ENCODE results near the gene FAM53B.

The FAM53B gene

DNA sequence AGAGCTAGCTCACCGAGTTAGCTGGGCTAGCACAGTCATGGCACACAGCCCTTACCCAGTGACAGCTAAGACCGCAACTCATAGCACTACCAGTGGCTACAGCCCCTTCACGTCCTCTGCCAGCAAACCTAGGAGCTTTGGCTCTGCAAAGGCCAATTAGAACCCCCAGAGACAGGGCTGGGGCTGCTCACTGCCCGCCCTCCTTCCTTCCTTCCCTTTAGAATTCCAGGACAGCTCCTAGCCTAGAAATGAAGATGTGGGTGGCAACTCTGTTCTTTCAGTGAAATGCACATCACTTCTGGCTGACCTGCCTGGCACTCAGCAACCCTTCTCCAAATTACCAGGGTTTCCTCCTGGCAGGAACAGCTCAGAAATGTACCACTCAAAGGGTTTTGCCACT, 99.9 kb downstream of the FAM53B start:
- no peak overlapping the region for H3K4me3 ChIP-seq (ENCODE audit: low read depth, low read length)
- no peak for DNase-seq (ENCODE audit: low read depth)
- TF ChIP-seq, protein P1, sequence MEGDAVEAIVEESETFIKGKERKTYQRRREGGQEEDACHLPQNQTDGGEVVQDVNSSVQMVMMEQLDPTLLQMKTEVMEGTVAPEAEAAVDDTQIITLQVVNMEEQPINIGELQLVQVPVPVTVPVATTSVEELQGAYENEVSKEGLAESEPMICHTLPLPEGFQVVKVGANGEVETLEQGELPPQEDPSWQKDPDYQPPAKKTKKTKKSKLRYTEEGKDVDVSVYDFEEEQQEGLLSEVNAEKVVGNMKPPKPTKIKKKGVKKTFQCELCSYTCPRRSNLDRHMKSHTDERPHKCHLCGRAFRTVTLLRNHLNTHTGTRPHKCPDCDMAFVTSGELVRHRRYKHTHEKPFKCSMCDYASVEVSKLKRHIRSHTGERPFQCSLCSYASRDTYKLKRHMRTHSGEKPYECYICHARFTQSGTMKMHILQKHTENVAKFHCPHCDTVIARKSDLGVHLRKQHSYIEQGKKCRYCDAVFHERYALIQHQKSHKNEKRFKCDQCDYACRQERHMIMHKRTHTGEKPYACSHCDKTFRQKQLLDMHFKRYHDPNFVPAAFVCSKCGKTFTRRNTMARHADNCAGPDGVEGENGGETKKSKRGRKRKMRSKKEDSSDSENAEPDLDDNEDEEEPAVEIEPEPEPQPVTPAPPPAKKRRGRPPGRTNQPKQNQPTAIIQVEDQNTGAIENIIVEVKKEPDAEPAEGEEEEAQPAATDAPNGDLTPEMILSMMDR (IDR thresholded peaks at IDR 0.05; ENCODE audit: low read depth, low read length, missing control alignments): no peak

- no peak for DNase-seq (ENCODE audit: low read depth)
These were observed 100.7 kb downstream of the FAM53B start for GRCh38 chr10:124643330-124644009.

DNA sequence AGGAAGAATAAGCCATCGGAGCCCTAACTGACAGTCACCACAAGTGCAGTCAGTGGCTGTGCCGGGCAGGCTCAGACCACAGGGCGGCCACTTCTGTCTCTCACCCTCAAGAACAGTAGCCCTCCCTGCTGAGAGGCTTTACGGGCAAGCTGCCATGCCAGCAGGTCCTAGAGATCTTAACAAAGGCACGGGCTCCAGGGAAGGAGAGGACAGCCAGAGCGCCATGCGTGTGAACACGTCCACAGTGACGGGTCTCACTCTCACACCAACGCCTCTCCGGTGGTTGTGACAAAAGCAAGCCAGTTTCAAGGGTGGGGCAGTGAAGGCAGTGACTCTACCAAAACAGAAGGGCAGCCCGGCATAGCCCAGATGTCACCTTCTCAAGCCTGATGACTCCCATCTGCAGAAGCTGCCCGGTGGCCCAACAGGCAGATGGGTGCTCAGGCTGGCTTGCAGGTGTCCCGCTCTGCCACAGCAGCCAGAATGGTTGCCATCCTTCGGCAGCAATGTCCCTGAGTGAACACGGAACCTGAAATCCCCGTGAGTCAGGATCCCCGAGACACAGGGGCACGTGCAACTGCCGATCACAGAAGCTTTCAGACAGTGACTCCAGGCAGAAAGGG, 102.0 kb downstream of the FAM53B start:
- no peak for DNase-seq (ENCODE audit: low read depth)
- no peak overlapping the region for H3K4me3 ChIP-seq (ENCODE audit: low read depth, low read length)
- TF ChIP-seq, protein P1 (IDR thresholded peaks at IDR 0.05; ENCODE audit: low read depth, low read length, missing control alignments): no peak

More at GRCh38 chr10:124643330-124644009, 100.7 kb downstream of the FAM53B start:
- H3K4me3 ChIP-seq (ENCODE audit: low read depth, low read length): no peak overlapping the region
- TF ChIP-seq, protein P1 (IDR thresholded peaks at IDR 0.05; ENCODE audit: low read depth, low read length, missing control alignments): no peak

GRCh38 chr10:124641282-124642087, 102.7 kb downstream of the FAM53B start:
- no peak overlapping the region for H3K4me3 ChIP-seq (ENCODE audit: low read depth, low read length)
- no peak for DNase-seq (ENCODE audit: low read depth)
- TF ChIP-seq, protein P1 (IDR thresholded peaks at IDR 0.05; ENCODE audit: low read depth, low read length, missing control alignments): no peak

- no peak for DNase-seq (ENCODE audit: low read depth)
- H3K4me3 ChIP-seq (ENCODE audit: low read depth, low read length): no peak overlapping the region
- TF ChIP-seq, protein P1 (IDR thresholded peaks at IDR 0.05; ENCODE audit: low read depth, low read length, missing control alignments): no peak
These were observed 103.5 kb downstream of the FAM53B start for GRCh38 chr10:124640538-124641231.

DNA sequence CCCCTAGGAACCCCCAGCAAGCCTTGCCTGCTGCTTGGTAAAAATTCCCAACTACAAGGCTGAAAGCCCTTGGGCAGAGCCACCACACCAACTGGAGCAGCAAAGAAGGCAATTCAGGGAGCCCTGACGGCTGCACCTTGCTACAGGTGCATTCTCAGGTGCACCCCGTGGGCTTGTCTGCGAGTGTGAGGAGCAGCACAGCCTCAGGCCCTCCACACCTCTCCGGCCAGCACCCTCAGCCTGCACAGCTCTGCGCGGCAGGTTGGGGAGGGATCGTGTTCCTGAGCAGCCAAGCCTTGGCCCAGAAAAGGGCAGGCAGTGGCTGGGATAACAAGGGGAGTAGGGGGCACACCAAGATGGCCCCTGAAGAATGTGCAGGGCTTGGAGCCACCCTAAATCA, 104.1 kb downstream of the FAM53B start:
- TF ChIP-seq, protein P1 (IDR thresholded peaks at IDR 0.05; ENCODE audit: low read depth, low read length, missing control alignments): no peak
- DNase-seq (ENCODE audit: low read depth): no peak
- H3K4me3 ChIP-seq (ENCODE audit: low read depth, low read length): no peak overlapping the region

Data from GM12864 (cell line).